Measurements from ENCODE around the gene ARHGAP40.
A peak's percentile ranks its signal among the peaks of the same experiment; 100 is the strongest.

The ARHGAP40 gene

GRCh38 chr20:38640521-38640920 is 38.9 kb downstream of the ARHGAP40 start:
- no peak for TF ChIP-seq CTCF (IDR thresholded peaks at IDR 0.05; ENCODE audit: insufficient read depth, low read depth, low read length, missing control alignments)
- DNase-seq (ENCODE audit: low read depth) = no peak
- H3K4me3 ChIP-seq (ENCODE audit: low read depth, low read length) = no peak overlapping the region

GRCh38 chr20:38642498-38642897 is 40.9 kb downstream of the ARHGAP40 start:
- DNase-seq (ENCODE audit: low read depth) = no peak
- no peak overlapping the region for H3K4me3 ChIP-seq (ENCODE audit: low read depth, low read length)
- no peak for TF ChIP-seq CTCF (IDR thresholded peaks at IDR 0.05; ENCODE audit: insufficient read depth, low read depth, low read length, missing control alignments)

- no peak overlapping the region for H3K4me3 ChIP-seq (ENCODE audit: low read depth, low read length)
- no peak for TF ChIP-seq CTCF (IDR thresholded peaks at IDR 0.05; ENCODE audit: insufficient read depth, low read depth, low read length, missing control alignments)
- no peak for DNase-seq (ENCODE audit: low read depth)
Measured at GRCh38 chr20:38644588-38645260, 43.1 kb downstream of the ARHGAP40 start.

GRCh38 chr20:38645351-38645750 is 43.7 kb downstream of the ARHGAP40 start:
- DNase-seq (ENCODE audit: low read depth) = peak; percentile 32
- no peak overlapping the region for H3K4me3 ChIP-seq (ENCODE audit: low read depth, low read length)
- no peak for TF ChIP-seq CTCF (IDR thresholded peaks at IDR 0.05; ENCODE audit: insufficient read depth, low read depth, low read length, missing control alignments)

GRCh38 chr20:38645980-38646858 is 44.6 kb downstream of the ARHGAP40 start:
- DNase-seq (ENCODE audit: low read depth) = peak; percentile 86
- TF ChIP-seq CTCF (IDR thresholded peaks at IDR 0.05; ENCODE audit: insufficient read depth, low read depth, low read length, missing control alignments) = peak; percentile 98
- H3K4me3 ChIP-seq (ENCODE audit: low read depth, low read length) = peak overlapping the region; percentile 19; the same call in 1 of the 2 replicates

- peak; percentile 28 for DNase-seq (ENCODE audit: low read depth)
- TF ChIP-seq CTCF (IDR thresholded peaks at IDR 0.05; ENCODE audit: insufficient read depth, low read depth, low read length, missing control alignments) = peak; percentile 59
- no peak overlapping the region for H3K4me3 ChIP-seq (ENCODE audit: low read depth, low read length)
Measured at GRCh38 chr20:38649275-38649891, 47.8 kb downstream of the ARHGAP40 start.
